Peyer's patch (tissue), 4 donors: Measurements from ENCODE around the gene GPRIN3.

ENCODE experiments used
- POLR2A ChIP-seq, 2 donors: fragments of 450-650 bp; IDR thresholded peaks; one replicate each; pipeline ENCODE4 v1.5.1; 2017; ENCODE audit warnings: antibody characterized with exemption in 2 of 2, mild to moderate bottlenecking in 2 of 2, moderate library complexity in 2 of 2
- TF ChIP-seq, protein P1 (sequence below), 6 experiments: fragments of 450-650 bp in 4 of 6; fragments of 200-600 bp in 2 of 6; sonication (generic) in 1 of 6; IDR thresholded peaks; one replicate each; pipeline ENCODE4 v1.5.1; 2017 to 2019; ENCODE audit warnings: antibody characterized with exemption in 6 of 6, mild to moderate bottlenecking in 3 of 6, moderate library complexity in 1 of 6

DNA sequence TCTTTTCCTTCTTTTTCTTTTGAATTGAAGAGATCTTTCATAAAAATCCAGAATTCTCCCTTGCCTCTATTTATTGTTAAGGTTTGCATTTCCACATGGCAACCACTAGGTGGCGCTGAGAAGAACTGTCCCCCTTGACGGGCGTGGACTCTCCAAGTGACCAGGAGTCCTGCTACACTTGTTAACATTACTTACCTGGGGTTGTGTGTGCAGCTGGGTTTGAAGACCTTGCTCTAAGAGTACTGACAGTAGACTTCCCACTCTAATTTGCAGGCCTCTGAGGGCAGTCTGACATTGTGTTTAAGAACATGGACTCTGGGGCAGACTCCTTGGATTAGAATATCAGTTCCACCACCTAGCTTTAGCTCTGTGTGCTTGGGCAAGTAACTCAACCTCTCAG, 52.8 kb downstream of the GPRIN3 start:
- TF ChIP-seq, protein P1, sequence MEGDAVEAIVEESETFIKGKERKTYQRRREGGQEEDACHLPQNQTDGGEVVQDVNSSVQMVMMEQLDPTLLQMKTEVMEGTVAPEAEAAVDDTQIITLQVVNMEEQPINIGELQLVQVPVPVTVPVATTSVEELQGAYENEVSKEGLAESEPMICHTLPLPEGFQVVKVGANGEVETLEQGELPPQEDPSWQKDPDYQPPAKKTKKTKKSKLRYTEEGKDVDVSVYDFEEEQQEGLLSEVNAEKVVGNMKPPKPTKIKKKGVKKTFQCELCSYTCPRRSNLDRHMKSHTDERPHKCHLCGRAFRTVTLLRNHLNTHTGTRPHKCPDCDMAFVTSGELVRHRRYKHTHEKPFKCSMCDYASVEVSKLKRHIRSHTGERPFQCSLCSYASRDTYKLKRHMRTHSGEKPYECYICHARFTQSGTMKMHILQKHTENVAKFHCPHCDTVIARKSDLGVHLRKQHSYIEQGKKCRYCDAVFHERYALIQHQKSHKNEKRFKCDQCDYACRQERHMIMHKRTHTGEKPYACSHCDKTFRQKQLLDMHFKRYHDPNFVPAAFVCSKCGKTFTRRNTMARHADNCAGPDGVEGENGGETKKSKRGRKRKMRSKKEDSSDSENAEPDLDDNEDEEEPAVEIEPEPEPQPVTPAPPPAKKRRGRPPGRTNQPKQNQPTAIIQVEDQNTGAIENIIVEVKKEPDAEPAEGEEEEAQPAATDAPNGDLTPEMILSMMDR (IDR thresholded peaks at IDR 0.05): peak; percentile 67 to 86 (median 72)
- no peak for TF ChIP-seq POLR2A (IDR thresholded peaks at IDR 0.05)
